ENCODE measurements around the gene GALNT15.

GALNT15 gene

GRCh38 chr3:16186086-16186485 is 11.6 kb downstream of the GALNT15 start:
- H3K9me3 ChIP-seq (ENCODE audit: insufficient read depth, low read length): no peaks in the 10 kb centered on the region
- no peak overlapping the region for H3K4me3 ChIP-seq (ENCODE audit: insufficient read length, low read depth)
- H3K27me3 ChIP-seq (ENCODE audit: insufficient read depth, insufficient read length): no peaks in the 10 kb centered on the region
- H3K36me3 ChIP-seq (ENCODE audit: insufficient read depth, insufficient read length, low read length): no peaks in the 10 kb centered on the region
- no peaks in the 10 kb centered on the region for H3K4me1 ChIP-seq (ENCODE audit: insufficient read depth, insufficient read length)
- TF ChIP-seq SUZ12 (IDR thresholded peaks at IDR 0.05; ENCODE audit: extremely low read depth, insufficient read depth, insufficient read length) (no peak), YY1 (IDR thresholded peaks at IDR 0.05; ENCODE audit: insufficient read depth, insufficient read length) (no peak), ZNF274 (IDR thresholded peaks at IDR 0.05; ENCODE audit: low read depth, low read length) (no peak)
- no peak for DNase-seq (ENCODE audit: low read depth, low spot score)
- H3K9ac ChIP-seq (ENCODE audit: insufficient read length, low read depth): no peak overlapping the region

GRCh38 chr3:16186565-16186964 is 12.1 kb downstream of the GALNT15 start:
- Histone ChIP-seq H3K9ac (ENCODE audit: insufficient read length, low read depth) (no peak overlapping the region), H3K4me1 (ENCODE audit: insufficient read depth, insufficient read length) (no peaks in the 10 kb centered on the region), H3K27me3 (ENCODE audit: insufficient read depth, insufficient read length) (no peaks in the 10 kb centered on the region), H3K36me3 (ENCODE audit: insufficient read depth, insufficient read length, low read length) (no peaks in the 10 kb centered on the region), H3K9me3 (ENCODE audit: insufficient read depth, low read length) (no peaks in the 10 kb centered on the region), H3K4me3 (ENCODE audit: insufficient read length, low read depth) (no peak overlapping the region)
- no peak for TF ChIP-seq ZNF274 (IDR thresholded peaks at IDR 0.05; ENCODE audit: low read depth, low read length)
- TF ChIP-seq SUZ12 (IDR thresholded peaks at IDR 0.05; ENCODE audit: extremely low read depth, insufficient read depth, insufficient read length): no peak
- no peak for TF ChIP-seq YY1 (IDR thresholded peaks at IDR 0.05; ENCODE audit: insufficient read depth, insufficient read length)
- no peak for DNase-seq (ENCODE audit: low read depth, low spot score)

GRCh38 chr3:16187213-16187790 is 12.8 kb downstream of the GALNT15 start:
- Histone ChIP-seq H3K9ac (ENCODE audit: insufficient read length, low read depth) (no peak overlapping the region), H3K27me3 (ENCODE audit: insufficient read depth, insufficient read length) (no peaks in the 10 kb centered on the region), H3K4me3 (ENCODE audit: insufficient read length, low read depth) (no peak overlapping the region), H3K9me3 (ENCODE audit: insufficient read depth, low read length) (no peaks in the 10 kb centered on the region), H3K36me3 (ENCODE audit: insufficient read depth, insufficient read length, low read length) (no peaks in the 10 kb centered on the region), H3K4me1 (ENCODE audit: insufficient read depth, insufficient read length) (no peaks in the 10 kb centered on the region)
- no peak for DNase-seq (ENCODE audit: low read depth, low spot score)
- TF ChIP-seq ZNF274 (IDR thresholded peaks at IDR 0.05; ENCODE audit: low read depth, low read length) (no peak), SUZ12 (IDR thresholded peaks at IDR 0.05; ENCODE audit: extremely low read depth, insufficient read depth, insufficient read length) (no peak), YY1 (IDR thresholded peaks at IDR 0.05; ENCODE audit: insufficient read depth, insufficient read length) (no peak)

- TF ChIP-seq ZNF274 (IDR thresholded peaks at IDR 0.05; ENCODE audit: low read depth, low read length): no peak
- TF ChIP-seq SUZ12 (IDR thresholded peaks at IDR 0.05; ENCODE audit: extremely low read depth, insufficient read depth, insufficient read length): no peak
- TF ChIP-seq YY1 (IDR thresholded peaks at IDR 0.05; ENCODE audit: insufficient read depth, insufficient read length): no peak
- H3K27me3 ChIP-seq (ENCODE audit: insufficient read depth, insufficient read length): no peaks in the 10 kb centered on the region
- DNase-seq (ENCODE audit: low read depth, low spot score): no peak
These were observed 13.6 kb downstream of the GALNT15 start for GRCh38 chr3:16188071-16188470.

GRCh38 chr3:16189201-16189600 is 14.7 kb downstream of the GALNT15 start:
- Histone ChIP-seq H3K9me3 (ENCODE audit: insufficient read depth, low read length) (no peaks in the 10 kb centered on the region), H3K27me3 (ENCODE audit: insufficient read depth, insufficient read length) (no peaks in the 10 kb centered on the region), H3K4me3 (ENCODE audit: insufficient read length, low read depth) (no peak overlapping the region), H3K9ac (ENCODE audit: insufficient read length, low read depth) (no peak overlapping the region), H3K4me1 (ENCODE audit: insufficient read depth, insufficient read length) (no peaks in the 10 kb centered on the region), H3K36me3 (ENCODE audit: insufficient read depth, insufficient read length, low read length) (no peaks in the 10 kb centered on the region)
- no peak for TF ChIP-seq YY1 (IDR thresholded peaks at IDR 0.05; ENCODE audit: insufficient read depth, insufficient read length)
- TF ChIP-seq ZNF274 (IDR thresholded peaks at IDR 0.05; ENCODE audit: low read depth, low read length): no peak
- no peak for TF ChIP-seq SUZ12 (IDR thresholded peaks at IDR 0.05; ENCODE audit: extremely low read depth, insufficient read depth, insufficient read length)
- no peak for DNase-seq (ENCODE audit: low read depth, low spot score)

More at GRCh38 chr3:16188071-16188470, 13.6 kb downstream of the GALNT15 start:
- H3K4me1 ChIP-seq (ENCODE audit: insufficient read depth, insufficient read length): no peaks in the 10 kb centered on the region
- H3K4me3 ChIP-seq (ENCODE audit: insufficient read length, low read depth): no peak overlapping the region
- H3K36me3 ChIP-seq (ENCODE audit: insufficient read depth, insufficient read length, low read length): no peaks in the 10 kb centered on the region
- no peaks in the 10 kb centered on the region for H3K9me3 ChIP-seq (ENCODE audit: insufficient read depth, low read length)
- no peak overlapping the region for H3K9ac ChIP-seq (ENCODE audit: insufficient read length, low read depth)

GRCh38 chr3:16190704-16191103 is 16.2 kb downstream of the GALNT15 start:
- no peak overlapping the region for H3K9ac ChIP-seq (ENCODE audit: insufficient read length, low read depth)
- no peak for DNase-seq (ENCODE audit: low read depth, low spot score)
- no peaks in the 10 kb centered on the region for H3K9me3 ChIP-seq (ENCODE audit: insufficient read depth, low read length)
- no peaks in the 10 kb centered on the region for H3K27me3 ChIP-seq (ENCODE audit: insufficient read depth, insufficient read length)
- H3K4me3 ChIP-seq (ENCODE audit: insufficient read length, low read depth): no peak overlapping the region
- H3K4me1 ChIP-seq (ENCODE audit: insufficient read depth, insufficient read length): no peaks in the 10 kb centered on the region
- TF ChIP-seq SUZ12 (IDR thresholded peaks at IDR 0.05; ENCODE audit: extremely low read depth, insufficient read depth, insufficient read length) (no peak), ZNF274 (IDR thresholded peaks at IDR 0.05; ENCODE audit: low read depth, low read length) (no peak), YY1 (IDR thresholded peaks at IDR 0.05; ENCODE audit: insufficient read depth, insufficient read length) (no peak)
- no peaks in the 10 kb centered on the region for H3K36me3 ChIP-seq (ENCODE audit: insufficient read depth, insufficient read length, low read length)

- Histone ChIP-seq H3K4me1 (ENCODE audit: insufficient read depth, insufficient read length) (no peaks in the 10 kb centered on the region), H3K9me3 (ENCODE audit: insufficient read depth, low read length) (no peaks in the 10 kb centered on the region), H3K36me3 (ENCODE audit: insufficient read depth, insufficient read length, low read length) (no peaks in the 10 kb centered on the region), H3K9ac (ENCODE audit: insufficient read length, low read depth) (no peak overlapping the region), H3K27me3 (ENCODE audit: insufficient read depth, insufficient read length) (no peaks in the 10 kb centered on the region), H3K4me3 (ENCODE audit: insufficient read length, low read depth) (no peak overlapping the region)
- no peak for DNase-seq (ENCODE audit: low read depth, low spot score)
- TF ChIP-seq SUZ12 (IDR thresholded peaks at IDR 0.05; ENCODE audit: extremely low read depth, insufficient read depth, insufficient read length) (no peak), ZNF274 (IDR thresholded peaks at IDR 0.05; ENCODE audit: low read depth, low read length) (no peak), YY1 (IDR thresholded peaks at IDR 0.05; ENCODE audit: insufficient read depth, insufficient read length) (no peak)
These were observed 17.1 kb downstream of the GALNT15 start for GRCh38 chr3:16191591-16191990.

Measured in NT2/D1 (cell line).